Measurements from ENCODE around the gene APCDD1L.

DNA sequence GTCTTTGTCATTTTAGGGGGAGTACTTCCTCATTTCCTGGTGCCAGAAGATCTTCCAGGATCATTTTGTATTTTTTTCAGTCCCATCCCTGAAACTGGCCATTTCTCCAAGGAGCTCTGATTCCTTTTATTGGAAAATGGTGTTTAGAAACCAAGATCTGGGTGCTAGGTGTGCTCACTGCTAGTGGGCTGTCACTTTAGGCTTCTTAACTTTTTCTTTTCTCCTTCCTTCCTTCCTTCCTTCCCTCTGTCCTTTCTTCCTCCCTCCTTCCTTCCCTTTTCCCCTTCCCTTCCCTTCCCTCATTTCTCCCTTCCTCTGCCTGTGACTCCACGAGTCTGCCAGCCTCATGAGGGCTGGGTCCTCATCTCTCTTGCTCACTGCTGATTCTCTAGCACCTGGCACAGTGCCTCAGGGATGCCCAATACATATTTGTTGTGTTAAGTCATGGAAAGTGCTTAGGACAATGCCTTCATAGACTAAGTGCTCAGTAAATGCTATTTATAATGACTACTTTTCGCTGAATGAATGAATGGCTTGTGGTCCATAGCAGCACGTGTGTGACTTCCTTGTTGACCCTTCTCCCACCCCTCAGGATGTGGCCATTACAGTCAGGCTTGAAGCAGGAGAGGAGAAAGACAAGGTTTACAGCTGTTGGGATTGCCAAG is 36.9 kb downstream of the APCDD1L start:
- TF ChIP-seq, protein P1, sequence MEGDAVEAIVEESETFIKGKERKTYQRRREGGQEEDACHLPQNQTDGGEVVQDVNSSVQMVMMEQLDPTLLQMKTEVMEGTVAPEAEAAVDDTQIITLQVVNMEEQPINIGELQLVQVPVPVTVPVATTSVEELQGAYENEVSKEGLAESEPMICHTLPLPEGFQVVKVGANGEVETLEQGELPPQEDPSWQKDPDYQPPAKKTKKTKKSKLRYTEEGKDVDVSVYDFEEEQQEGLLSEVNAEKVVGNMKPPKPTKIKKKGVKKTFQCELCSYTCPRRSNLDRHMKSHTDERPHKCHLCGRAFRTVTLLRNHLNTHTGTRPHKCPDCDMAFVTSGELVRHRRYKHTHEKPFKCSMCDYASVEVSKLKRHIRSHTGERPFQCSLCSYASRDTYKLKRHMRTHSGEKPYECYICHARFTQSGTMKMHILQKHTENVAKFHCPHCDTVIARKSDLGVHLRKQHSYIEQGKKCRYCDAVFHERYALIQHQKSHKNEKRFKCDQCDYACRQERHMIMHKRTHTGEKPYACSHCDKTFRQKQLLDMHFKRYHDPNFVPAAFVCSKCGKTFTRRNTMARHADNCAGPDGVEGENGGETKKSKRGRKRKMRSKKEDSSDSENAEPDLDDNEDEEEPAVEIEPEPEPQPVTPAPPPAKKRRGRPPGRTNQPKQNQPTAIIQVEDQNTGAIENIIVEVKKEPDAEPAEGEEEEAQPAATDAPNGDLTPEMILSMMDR (IDR thresholded peaks at IDR 0.05; ENCODE audit: poor library complexity) = no peak
- no peak for TF ChIP-seq EZH2phosphoT487 (IDR thresholded peaks at IDR 0.05; ENCODE audit: low read depth, severe bottlenecking, unreplicated experiment)
- TF ChIP-seq EZH2 (IDR thresholded peaks at IDR 0.05; ENCODE audit: borderline replicate concordance) = no peak
